Caco-2 (cell line): ENCODE measurements around the gene OR9G1. TPM values are rescaled to one million over a fixed set of nuclear protein-coding genes. Genes with fewer than 3 reads are reported as not detected.

Experiments
- Bru-seq: library from RNA; stranded (reverse); fragments of 400-500 nt; gene quantifications from one replicate; lab custom pipeline; 2021; lab: Mats Ljungman, UMichigan
- BruChase-seq, 2 experiments: library from RNA; stranded (reverse); fragments of 400-500 nt; gene quantifications; one replicate each; lab custom pipeline; 2021; lab: Mats Ljungman, UMichigan
- BruUV-seq: library from RNA; stranded (reverse); fragments of 400-500 nt; replicated peaks from 2 replicates; lab custom pipeline; 2021; lab: Mats Ljungman, UMichigan
- CTCF ChIA-PET: fragments of 300-600 bp; sonication (Branson Sonifier 250); formaldehyde crosslinking; loops from one replicate; lab custom pipeline; 2022; ENCODE audit warnings: antibody characterized with exemption; lab: Charles Lee
- POLR2A ChIA-PET: fragments of 300-600 bp; sonication (Branson Sonifier 250); formaldehyde crosslinking; loops from one replicate; lab custom pipeline; 2022; ENCODE audit warnings: antibody characterized with exemption; lab: Charles Lee
- DNase-seq, 2 experiments: peaks; one replicate each; pipeline versions ENCODE4 v3.0.0 to v3.0.0-alpha.2; 2020 to 2022
- H3K27me3 ChIP-seq: replicated peaks from 2 replicates; pipeline ENCODE4 v1.6.0; 2011; ENCODE audit warnings: low read length; ENCODE audit not compliant: control insufficient read depth, insufficient read depth
- H3K36me3 ChIP-seq: 2 replicates; pipeline ENCODE4 v1.5.1; 2011; ENCODE audit warnings: low read length; ENCODE audit not compliant: control insufficient read depth, insufficient read depth
- H3K4me1 ChIP-seq: fragments of 250-450 bp; sonication (Bioruptor Pico); 2 replicates; pipeline ENCODE4 v1.5.1; 2020; ENCODE audit warnings: mild to moderate bottlenecking
- H3K4me3 ChIP-seq: 2 replicates; pipeline ENCODE4 v1.5.1; 2011; ENCODE audit warnings: low read depth, mild to moderate bottlenecking, control low read depth, low read length
- H3K9me3 ChIP-seq: fragments of 250-450 bp; sonication (Bioruptor Pico); 2 replicates; pipeline ENCODE4 v1.5.1; 2020; ENCODE audit warnings: mild to moderate bottlenecking, moderate library complexity
- H3K27ac Mint-ChIP-seq: one replicate; pipeline ENCODE4 v1.8.0; 2022; ENCODE audit warnings: mixed read lengths; ENCODE audit not compliant: unreplicated experiment
- H3K27me3 Mint-ChIP-seq: one replicate; pipeline ENCODE4 v1.8.0; 2022; ENCODE audit warnings: mixed read lengths; ENCODE audit not compliant: insufficient read depth, unreplicated experiment
- H3K36me3 Mint-ChIP-seq: one replicate; pipeline ENCODE4 v1.8.0; 2022; ENCODE audit warnings: mild to moderate bottlenecking, mixed read lengths; ENCODE audit not compliant: insufficient read depth, unreplicated experiment
- H3K4me1 Mint-ChIP-seq: one replicate; pipeline ENCODE4 v1.8.0; 2022; ENCODE audit warnings: low read depth, mixed read lengths; ENCODE audit not compliant: unreplicated experiment
- H3K4me3 Mint-ChIP-seq: one replicate; pipeline ENCODE4 v1.8.0; 2022; ENCODE audit warnings: mild to moderate bottlenecking, moderate library complexity, mixed read lengths; ENCODE audit not compliant: unreplicated experiment
- H3K9me3 Mint-ChIP-seq: one replicate; pipeline ENCODE4 v1.8.0; 2022; ENCODE audit warnings: mixed read lengths; ENCODE audit not compliant: unreplicated experiment
- CTCF ChIP-seq, 2 experiments: fragments of 200-600 bp in 1 of 2; IDR thresholded peaks; 1 replicate in 1 of 2; 2 replicates in 1 of 2; pipeline versions ENCODE4 v1.5.1 to v1.8.0; 2011 to 2022; ENCODE audit warnings: antibody characterized with exemption in 1 of 2, control low read depth in 1 of 2, inconsistent platforms in 1 of 2, low read depth in 1 of 2, low read length in 1 of 2, mild to moderate bottlenecking in 1 of 2, moderate library complexity in 1 of 2; ENCODE audit not compliant: insufficient read depth in 1 of 2, severe bottlenecking in 1 of 2, unreplicated experiment in 1 of 2
- intact Hi-C: fragments of 100-400 bp; cut with micrococcal nuclease; formaldehyde crosslinking; loops from one replicate; pipeline ENCODE4 v1.10.0; 2022; ENCODE audit not compliant: unreplicated experiment
- long read RNA-seq: library from polyadenylated mRNA; stranded (forward); transcript quantifications from one replicate; pipeline ENCODE4 v2.0.0, GENCODE V29; 2022
- total RNA-seq: library from RNA; stranded (reverse); gene quantifications from 2 replicates; pipeline ENCODE4 v1.2.3, GENCODE V29; 2022

The OR9G1 gene
- total RNA-seq, result not detected in 2 replicates
- not detected for Bru-seq, nascent RNA
- BruChase-seq, experiment 1, labeled RNA remaining after a 2-hour chase, result not detected
- BruChase-seq, experiment 2, labeled RNA remaining after a 6-hour chase, result not detected
- long read RNA-seq, result 0 reads

- H3K27ac Mint-ChIP-seq, result no peak within 1 kb of the TSS
- POLR2A ChIA-PET, result no interaction called here
- H3K27me3 Mint-ChIP-seq, result peaks cover 11% of the 10 kb centered on the region
- BruUV-seq, result no TSS peak
- H3K9me3 Mint-ChIP-seq, result no peaks in the 10 kb centered on the region
- Histone ChIP-seq H3K9me3 (no peaks in the 10 kb centered on the region), H3K27me3 (no peaks in the 10 kb centered on the region), H3K4me1 (no peaks in the 10 kb centered on the region), H3K4me3 (no peak within 1 kb of the TSS), H3K36me3 (no peaks in the 10 kb centered on the region)
- TF ChIP-seq CTCF (IDR thresholded peaks at IDR 0.05; ENCODE audit: insufficient read depth in 1 of 2, low read depth in 1 of 2, low read length in 1 of 2, severe bottlenecking in 1 of 2, unreplicated experiment in 1 of 2), result no peak
- CTCF ChIA-PET, result no interaction called here
- H3K4me3 Mint-ChIP-seq, result no peak within 1 kb of the TSS
- no peaks in the 10 kb centered on the region for H3K36me3 Mint-ChIP-seq
- H3K4me1 Mint-ChIP-seq, result no peaks in the 10 kb centered on the region
- DNase-seq, result no peak
- intact Hi-C loops, result no loop called here
These were observed at the start of gene OR9G1 for GRCh38 chr11:56698795-56699194. OR9G1 (plus strand) TSS chr11:56699095; CDS start chr11:56700388, 1,293 bp downstream.

GRCh38 chr11:56659755-56660154 lies 39.1 kb upstream of the OR9G1 start:
- Mint-ChIP-seq H3K9me3 (no peaks in the 10 kb centered on the region), H3K27ac (no peak overlapping the region), H3K4me3 (no peak overlapping the region), H3K36me3 (no peaks in the 10 kb centered on the region), H3K4me1 (no peaks in the 10 kb centered on the region), H3K27me3 (no peaks in the 10 kb centered on the region)
- H3K4me1 ChIP-seq, result no peaks in the 10 kb centered on the region
- H3K9me3 ChIP-seq, result no peaks in the 10 kb centered on the region
- ChIA-PET POLR2A (no interaction called here), CTCF (no interaction called here)
- no peak overlapping the region for H3K4me3 ChIP-seq
- no peaks in the 10 kb centered on the region for H3K36me3 ChIP-seq
- no peak for DNase-seq
- TF ChIP-seq CTCF (IDR thresholded peaks at IDR 0.05; ENCODE audit: insufficient read depth in 1 of 2, low read depth in 1 of 2, low read length in 1 of 2, severe bottlenecking in 1 of 2, unreplicated experiment in 1 of 2), result no peak
- no peaks in the 10 kb centered on the region for H3K27me3 ChIP-seq
- BruUV-seq, result no TSS peak
- intact Hi-C loops, result no loop called here

- DNase-seq, result no peak
- POLR2A ChIA-PET, result no interaction called here
- no peaks in the 10 kb centered on the region for H3K27me3 Mint-ChIP-seq
- TF ChIP-seq CTCF (IDR thresholded peaks at IDR 0.05; ENCODE audit: insufficient read depth in 1 of 2, low read depth in 1 of 2, low read length in 1 of 2, severe bottlenecking in 1 of 2, unreplicated experiment in 1 of 2), result no peak
- Histone ChIP-seq H3K27me3 (no peaks in the 10 kb centered on the region), H3K9me3 (no peaks in the 10 kb centered on the region), H3K4me3 (no peak within 1 kb of the TSS), H3K36me3 (no peaks in the 10 kb centered on the region), H3K4me1 (no peaks in the 10 kb centered on the region)
- no peak within 1 kb of the TSS for H3K4me3 Mint-ChIP-seq
- H3K4me1 Mint-ChIP-seq, result no peaks in the 10 kb centered on the region
- no TSS peak for BruUV-seq
- CTCF ChIA-PET, result no interaction called here
- H3K9me3 Mint-ChIP-seq, result no peaks in the 10 kb centered on the region
- intact Hi-C loops, result no loop called here
- no peaks in the 10 kb centered on the region for H3K36me3 Mint-ChIP-seq
- no peak within 1 kb of the TSS for H3K27ac Mint-ChIP-seq
These were observed 35.5 kb upstream of the OR9G1 start, which contains the start of gene OR5AR1 for GRCh38 chr11:56663386-56663785. OR5AR1 (plus strand) TSS chr11:56663686; CDS start chr11:56663686, 0 bp downstream.
